DMS153 (cell line): ENCODE measurements around the gene WDFY4.

ENCODE experiments used
- DNase-seq: peaks from one replicate; lab custom pipeline; 2025; lab: John Stamatoyannopoulos, UW

The WDFY4 gene

GRCh38 chr10:48881937-48882336, 197.3 kb downstream of the WDFY4 start:
- no peak for DNase-seq

- DNase-seq = no peak
These were observed 198.2 kb downstream of the WDFY4 start for GRCh38 chr10:48882881-48883280.

- no peak for DNase-seq
These were observed 199.0 kb downstream of the WDFY4 start for GRCh38 chr10:48883701-48884100.

GRCh38 chr10:48884179-48885045, 199.7 kb downstream of the WDFY4 start:
- DNase-seq = no peak

GRCh38 chr10:48885376-48885775, 200.7 kb downstream of the WDFY4 start:
- DNase-seq = no peak

- no peak for DNase-seq
These were observed 203.3 kb downstream of the WDFY4 start for GRCh38 chr10:48887982-48888381.

- DNase-seq = no peak
These were observed 206.5 kb downstream of the WDFY4 start for GRCh38 chr10:48890888-48891850.

- DNase-seq = no peak
These were observed 210.5 kb downstream of the WDFY4 start for GRCh38 chr10:48894911-48895802.

- DNase-seq = no peak
These were observed 211.1 kb downstream of the WDFY4 start for GRCh38 chr10:48895803-48896195.

GRCh38 chr10:48896756-48897440, 212.2 kb downstream of the WDFY4 start:
- no peak for DNase-seq

GRCh38 chr10:48897441-48897790, 212.7 kb downstream of the WDFY4 start:
- DNase-seq = no peak

- no peak for DNase-seq
These were observed 213.8 kb downstream of the WDFY4 start for GRCh38 chr10:48898426-48898825.

GRCh38 chr10:48899781-48900180, 215.1 kb downstream of the WDFY4 start:
- DNase-seq = no peak

- no peak for DNase-seq
These were observed 215.7 kb downstream of the WDFY4 start for GRCh38 chr10:48900371-48900801.

GRCh38 chr10:48901319-48901718, 216.6 kb downstream of the WDFY4 start:
- DNase-seq = no peak

GRCh38 chr10:48902096-48902495, 217.4 kb downstream of the WDFY4 start:
- DNase-seq = no peak

- DNase-seq = no peak
These were observed 218.5 kb downstream of the WDFY4 start for GRCh38 chr10:48903151-48903550.

- DNase-seq = no peak
These were observed 220.2 kb downstream of the WDFY4 start for GRCh38 chr10:48904861-48905260.

- DNase-seq = no peak
These were observed 220.6 kb downstream of the WDFY4 start for GRCh38 chr10:48905311-48905710.

- no peak for DNase-seq
These were observed 222.2 kb downstream of the WDFY4 start for GRCh38 chr10:48906841-48907240.

- DNase-seq = no peak
These were observed 223.1 kb downstream of the WDFY4 start for GRCh38 chr10:48907730-48908129.
